ENCODE measurements around the gene RPGRIP1.
A peak's percentile ranks its signal among the peaks of the same experiment; 100 is the strongest.
"Not testable (repeated sequence)": the region's sequence is repeated elsewhere in the genome, so short reads cannot be mapped to it uniquely, and the experiment has no call there.

The RPGRIP1 gene

DNA sequence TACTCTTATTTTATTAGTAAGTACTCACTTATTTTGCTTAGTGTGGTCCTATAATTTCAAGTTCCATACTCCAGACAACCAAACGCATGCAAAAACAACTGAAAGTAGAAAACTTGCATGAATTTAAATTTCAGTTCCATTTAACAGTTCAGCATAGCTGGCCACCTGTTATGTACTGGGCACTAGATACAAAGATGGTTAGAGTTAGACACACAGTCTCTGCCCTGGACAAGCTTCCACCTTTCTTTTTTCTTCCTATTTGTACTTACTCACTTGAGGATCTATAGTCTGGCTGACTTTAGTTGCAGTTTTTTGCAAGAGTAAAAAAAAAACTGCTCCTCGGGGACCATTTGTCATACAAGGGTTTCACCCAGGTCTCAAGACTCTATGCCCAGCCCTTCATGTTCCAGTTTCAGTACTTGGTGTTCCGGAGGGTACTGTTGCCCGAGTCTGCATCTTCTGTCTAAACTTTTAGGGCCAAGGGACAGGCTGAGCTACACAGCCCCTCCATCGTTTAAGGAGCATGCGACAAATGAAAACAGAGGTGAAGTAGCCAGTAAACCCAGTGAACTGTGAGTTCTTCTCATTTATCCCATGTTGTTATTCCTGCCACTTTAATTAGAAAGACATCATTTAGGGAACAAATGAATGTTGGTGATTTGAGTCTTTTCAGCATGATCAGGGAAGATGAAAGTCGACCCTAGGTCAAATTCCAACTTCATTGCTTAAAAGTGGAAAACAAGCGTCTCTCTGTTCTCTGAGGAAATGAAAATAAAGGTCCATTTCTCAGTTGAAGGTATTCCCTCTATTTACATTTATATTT, 22.3 kb downstream of the RPGRIP1 start:
- DNase-seq, result no peak

- not testable (repeated sequence) for DNase-seq
Measured at GRCh38 chr14:21302836-21303140, 22.9 kb downstream of the RPGRIP1 start.

- DNase-seq, result no peak
Measured at GRCh38 chr14:21307637-21308036, 27.8 kb downstream of the RPGRIP1 start.

DNA sequence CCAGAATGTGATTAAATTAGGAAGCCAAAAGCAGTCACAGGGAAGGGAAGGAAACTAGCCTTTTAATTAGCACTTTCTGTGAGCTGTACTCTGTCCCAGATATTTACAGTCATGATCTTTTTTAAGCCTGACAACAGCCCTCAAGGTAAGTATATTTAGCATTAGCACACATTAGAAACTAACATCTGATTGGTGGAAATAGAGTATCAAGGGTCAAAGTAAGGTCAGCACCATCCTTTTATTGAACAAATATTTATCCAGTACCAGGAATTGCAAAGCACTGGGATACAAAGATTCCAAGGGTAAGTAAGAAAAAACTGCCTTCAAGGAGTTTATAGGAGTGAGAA, 28.2 kb downstream of the RPGRIP1 start:
- no peak for DNase-seq

DNA sequence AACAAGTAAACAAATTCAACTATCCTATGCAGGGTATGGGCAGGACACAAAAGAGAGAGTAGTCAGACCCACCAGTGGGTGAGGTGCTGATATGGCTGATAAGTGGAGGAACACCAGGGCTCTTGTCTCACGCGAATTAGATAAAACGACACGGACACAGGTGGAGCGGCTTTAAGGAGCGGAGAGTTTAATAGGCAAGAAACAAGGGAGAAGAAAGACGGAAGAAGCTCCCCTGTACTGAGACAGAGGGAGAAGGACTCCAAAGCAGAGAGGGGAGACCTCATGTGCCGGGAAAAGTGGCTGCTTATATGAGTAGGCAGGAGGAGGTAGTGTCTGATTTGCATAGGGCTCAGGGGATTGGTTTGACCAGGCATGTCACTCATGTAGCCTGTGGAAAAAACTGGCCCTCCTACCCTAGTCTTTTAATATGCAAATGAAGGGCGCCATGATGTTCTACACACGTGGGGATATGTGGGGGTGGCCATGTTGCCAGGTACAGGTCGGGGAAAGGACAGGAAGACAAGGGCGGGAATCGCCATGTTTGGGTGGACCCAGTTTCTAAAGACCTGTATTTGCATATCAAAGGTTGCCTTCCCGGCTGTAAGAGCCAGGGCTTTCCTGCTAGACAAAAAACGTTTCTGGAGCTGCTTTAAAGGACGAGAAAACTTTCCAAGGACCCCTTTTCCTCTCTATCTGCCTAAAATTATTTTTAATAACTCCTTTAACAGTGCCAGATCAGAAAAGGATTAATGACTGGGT, 28.8 kb downstream of the RPGRIP1 start:
- peak; percentile 95 for DNase-seq

DNA sequence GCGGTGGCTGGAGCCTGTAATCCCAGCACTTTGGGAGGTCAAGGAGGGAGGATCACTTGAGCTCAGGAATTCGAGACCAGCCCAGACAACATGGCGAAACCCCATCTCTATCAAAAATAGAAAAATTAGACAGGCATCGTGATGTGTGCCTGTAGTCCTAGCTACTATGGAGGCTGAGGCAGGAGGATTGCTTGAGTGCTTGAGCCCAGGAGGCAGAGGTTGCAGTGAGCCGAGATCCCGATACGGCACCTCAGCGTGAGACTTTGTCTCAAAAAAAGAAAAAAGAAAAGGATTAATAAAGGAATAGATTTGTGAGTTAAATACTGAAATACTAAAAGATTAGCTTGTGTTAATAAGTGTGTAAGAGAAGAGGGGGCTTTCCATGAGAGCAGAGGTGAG, 29.4 kb downstream of the RPGRIP1 start:
- no peak for DNase-seq

DNA sequence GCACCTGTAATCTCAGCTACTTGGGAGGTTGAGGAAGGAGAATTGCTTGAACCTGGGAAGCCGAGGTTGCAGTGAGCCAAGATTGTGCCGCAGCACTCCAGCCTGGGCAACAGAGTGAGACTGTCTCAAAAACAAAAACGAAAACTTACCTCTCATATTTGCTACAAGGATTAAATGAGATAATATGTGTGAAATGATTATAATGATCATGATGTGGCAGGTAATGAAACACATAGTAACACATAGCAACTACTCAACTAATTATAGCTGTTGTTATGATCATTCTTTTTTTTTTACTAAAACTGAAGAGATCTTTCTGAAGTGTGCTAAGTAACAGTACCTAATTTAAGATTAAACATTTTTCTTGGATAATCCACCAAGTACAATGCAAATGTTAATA, 30.1 kb downstream of the RPGRIP1 start:
- DNase-seq, result no peak

DNA sequence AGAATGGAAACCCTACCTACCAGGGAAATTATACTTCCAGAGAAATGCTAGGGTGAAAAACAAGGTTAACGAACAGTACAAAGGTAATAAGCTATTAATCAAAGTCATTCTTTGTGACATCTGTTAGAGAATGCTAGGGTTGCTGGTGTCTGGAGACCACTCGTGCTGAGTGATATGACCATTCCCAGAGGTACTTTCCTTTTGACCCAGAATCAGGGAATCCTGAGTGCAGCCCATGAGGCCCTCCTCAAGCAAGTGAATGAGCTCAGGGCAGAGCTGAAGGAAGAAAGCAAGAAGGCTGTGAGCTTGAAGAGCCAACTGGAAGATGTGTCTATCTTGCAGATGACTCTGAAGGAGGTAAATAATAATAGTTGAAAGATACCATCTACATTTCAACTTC, 31.7 kb downstream of the RPGRIP1 start:
- DNase-seq, result no peak

DNA sequence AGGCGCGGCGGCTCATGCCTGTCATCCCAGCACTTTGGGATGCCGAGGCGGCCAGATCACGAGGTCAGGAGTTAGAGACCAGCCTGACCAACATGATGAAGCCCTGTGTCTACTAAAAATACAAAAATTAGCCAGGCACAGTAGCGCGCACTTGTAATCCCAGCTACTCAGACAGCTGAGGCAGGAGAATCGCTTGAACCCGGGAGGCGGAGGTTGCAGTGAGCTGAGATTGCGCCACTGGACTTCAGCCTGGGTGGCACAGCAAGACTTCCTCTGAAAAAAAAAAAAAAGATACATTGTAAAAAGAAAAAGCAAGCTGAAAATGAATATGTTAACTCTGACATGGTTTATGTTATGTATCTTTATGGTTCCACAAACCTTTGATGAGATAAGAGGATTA, 33.6 kb downstream of the RPGRIP1 start:
- DNase-seq, result no peak

DNA sequence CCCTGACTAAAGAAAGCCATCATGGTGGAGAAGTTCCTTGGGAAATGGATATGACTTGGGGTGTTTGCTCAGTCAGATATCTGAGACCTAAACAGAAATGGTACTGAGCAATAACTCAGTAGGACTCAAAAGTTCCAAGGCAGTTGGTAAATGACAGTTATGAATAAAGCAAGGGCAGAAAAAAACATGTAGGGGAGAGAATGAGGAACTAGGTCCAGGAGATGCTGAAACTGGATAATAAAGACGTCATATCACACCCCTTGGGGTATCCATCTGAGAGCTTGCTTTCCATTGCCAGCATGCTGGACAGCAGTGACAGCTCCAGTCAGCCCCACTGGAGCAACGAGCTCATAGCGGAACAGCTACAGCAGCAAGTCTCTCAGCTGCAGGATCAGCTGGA, 37.5 kb downstream of the RPGRIP1 start:
- no peak for DNase-seq

- no peak for DNase-seq
Measured at GRCh38 chr14:21320913-21321312, 41.0 kb downstream of the RPGRIP1 start.

DNA sequence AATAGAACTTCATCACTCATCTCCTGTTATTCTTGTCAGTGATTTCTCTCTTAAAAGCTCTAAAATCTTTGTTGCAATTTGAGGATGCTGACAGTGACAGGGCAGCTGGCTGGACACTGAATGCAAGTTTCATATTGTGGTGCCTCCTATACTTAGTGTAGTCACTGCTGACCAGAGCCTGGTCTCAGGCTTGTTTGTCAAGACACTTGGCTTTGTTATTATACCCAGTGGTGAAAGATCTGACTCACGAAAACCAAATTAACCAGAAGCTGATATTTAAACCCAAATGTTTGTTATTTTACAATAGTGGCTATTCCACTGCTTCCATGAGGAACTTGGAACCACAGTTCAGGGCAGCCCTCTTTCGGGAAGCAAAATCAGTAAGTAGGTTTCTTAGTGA, 42.8 kb downstream of the RPGRIP1 start:
- DNase-seq, result no peak

DNA sequence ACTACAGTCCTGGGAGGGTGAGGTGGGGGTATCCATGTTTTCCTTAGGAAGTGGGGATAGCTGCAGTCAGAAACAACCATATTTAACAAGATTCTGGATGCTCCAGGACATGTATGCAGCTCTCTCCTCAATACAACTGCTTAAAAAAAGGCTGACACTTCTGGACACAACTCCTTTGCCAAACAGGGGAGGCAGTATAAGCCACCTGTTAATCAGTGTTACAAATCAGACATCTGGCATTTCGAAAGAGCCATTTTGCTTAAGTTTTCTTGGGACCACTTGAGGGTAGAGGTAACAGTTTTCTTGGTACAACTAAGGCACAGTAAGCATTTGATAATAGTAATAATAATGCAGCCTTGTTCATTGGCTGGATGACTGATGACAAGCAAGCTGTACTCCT, 47.1 kb downstream of the RPGRIP1 start:
- no peak for DNase-seq
